Ovary (tissue), 9 donors: ENCODE results near the gene FITM1. TPM values are rescaled to one million over a fixed set of nuclear protein-coding genes. Genes with fewer than 3 reads are reported as not detected.
A peak's percentile ranks its signal among the peaks of the same experiment; 100 is the strongest.

Source experiments
- DNase-seq, 5 donors: peaks; one replicate each; pipeline ENCODE4 v3.0.0-alpha.2; 2019 to 2020
- H3K27ac ChIP-seq, 2 donors: fragments of 200-600 bp; one replicate each; pipeline versions ENCODE4 v1.5.1 to v1.8.0; 2019 to 2022
- H3K27me3 ChIP-seq: fragments of 200-600 bp; one replicate; pipeline ENCODE4 v1.8.0; 2022
- H3K36me3 ChIP-seq: fragments of 200-600 bp; sonication (generic); one replicate; pipeline ENCODE4 v1.5.1; 2019
- H3K4me1 ChIP-seq: one replicate; pipeline ENCODE4 v1.8.1; 2013; ENCODE audit warnings: mild to moderate bottlenecking, moderate library complexity; ENCODE audit not compliant: insufficient read depth
- H3K4me3 ChIP-seq: fragments of 200-600 bp; sonication (generic); one replicate; pipeline ENCODE4 v1.5.1; 2017
- H3K9me3 ChIP-seq, 2 donors: fragments of 200-600 bp in 1 of 2; sonication (generic) in 1 of 2; one replicate each; pipeline versions ENCODE4 v1.5.1 to v1.8.1; 2013 to 2019; ENCODE audit warnings: mild to moderate bottlenecking in 1 of 2, moderate library complexity in 1 of 2
- CTCF ChIP-seq, 3 donors: fragments of 450-650 bp in 2 of 3; fragments of 200-600 bp in 1 of 3; IDR thresholded peaks; one replicate each; pipeline versions ENCODE4 v1.5.1 to v1.8.0; 2016 to 2022; ENCODE audit warnings: antibody characterized with exemption in 3 of 3, mild to moderate bottlenecking in 1 of 3
- EP300 ChIP-seq: sonication (generic); formaldehyde crosslinking; IDR thresholded peaks from one replicate; pipeline ENCODE4 v1.6.1; 2017; ENCODE audit warnings: antibody characterized with exemption
- POLR2A ChIP-seq: fragments of 450-650 bp; IDR thresholded peaks from one replicate; pipeline ENCODE4 v1.6.1; 2017; ENCODE audit warnings: antibody characterized with exemption, mild to moderate bottlenecking, moderate library complexity
- WGBS, 3 donors: extraction: QIAGEN DNeasy Blood & Tissue Kit in 1 of 3; methylation state at CpG; one replicate each; pipeline versions ENCODE4 v1.1.5 to v1.1.7; 2013 to 2017; 5-methylcytosine and 5-hydroxymethylcytosine counted together
- intact Hi-C, 4 donors: fragments of 100-400 bp; cut with DNase I; formaldehyde crosslinking; loops; one replicate each; pipeline versions ENCODE4 v1.11.0 to v1.15.1; 2022 to 2023
- polyA plus RNA-seq, 2 donors: library from polyadenylated mRNA; stranded (reverse); fragments of 200-250 nt in 1 of 2; fragments of 350-450 nt in 1 of 2; fragmentation: Illumina TruSeq in 1 of 2; extraction: RNeasy Lipid Tissue Mini Kit (QIAGEN cat#74804) in 1 of 2; gene quantifications; one replicate each; pipeline ENCODE4 v1.2.3, GENCODE V29; 2013 to 2014
- total RNA-seq, 7 donors: library from RNA; depleted of rRNA in 2 of 7; stranded (reverse); fragments of >200 nt in 2 of 7; fragmentation: NEBNext Ultra II Directional in 3 of 7; extraction: Animal tissue kit (Norgen Biotek cat#: 25700) in 3 of 7; gene quantifications; one replicate each; pipeline versions ENCODE4 v1.1.0 to v1.2.4, GENCODE V29; 2016 to 2023
- donor health status: DM: no; HTN: no; CAD: no; lungs with moderate emphysema.
- donor health status: DM: no; HTN: no; CAD: no.
- donor health status: Bipolar disorder and iron deficiency.
- donor health status: DM: yes; HTN: yes; CAD: no.
- donor health status: DM: no; HTN: no; CAD: no.
- donor health status: DM: yes; HTN: yes; CAD: no.

FITM1 gene
- total and polyA plus RNA-seq, 9 donors = 0.57 to 1.2 (median 0.78) TPM; not detected in 3

GRCh38 chr14:24160850-24161804 lies 30.7 kb downstream of the FITM1 start, which contains the start of gene IRF9:
TSS of gene IRF9 (plus strand) at chr14:24161265. CDS start at chr14:24162145, 880 bp downstream.
- no peaks in the 10 kb centered on the region for H3K27me3 ChIP-seq
- H3K4me1 ChIP-seq = peaks cover 8% of the 10 kb centered on the region
- H3K36me3 ChIP-seq = no peaks in the 10 kb centered on the region
- peak; percentile 73 for TF ChIP-seq EP300
- peak; percentile 51 for TF ChIP-seq POLR2A
- TF ChIP-seq CTCF (IDR thresholded peaks at IDR 0.05) = peak; percentile 96 to 99 (median 97)
- intact Hi-C loops = loop anchor here in 1 of 4 donors (5.0 kb wide), 1 partner anchor 104 kb away; no protein-coding TSS in a partner anchor
- peak within 1 kb of the TSS; percentile 71 to 84 for H3K27ac ChIP-seq
- 0 to 2% (median 0%) methylated on average over 12 of the region's 12 CpGs for WGBS, 3 donors
- DNase-seq = peak; percentile 93 to 96 (median 96)
- no peaks in the 10 kb centered on the region for H3K9me3 ChIP-seq
- H3K4me3 ChIP-seq = peak within 1 kb of the TSS; percentile 84

DNA sequence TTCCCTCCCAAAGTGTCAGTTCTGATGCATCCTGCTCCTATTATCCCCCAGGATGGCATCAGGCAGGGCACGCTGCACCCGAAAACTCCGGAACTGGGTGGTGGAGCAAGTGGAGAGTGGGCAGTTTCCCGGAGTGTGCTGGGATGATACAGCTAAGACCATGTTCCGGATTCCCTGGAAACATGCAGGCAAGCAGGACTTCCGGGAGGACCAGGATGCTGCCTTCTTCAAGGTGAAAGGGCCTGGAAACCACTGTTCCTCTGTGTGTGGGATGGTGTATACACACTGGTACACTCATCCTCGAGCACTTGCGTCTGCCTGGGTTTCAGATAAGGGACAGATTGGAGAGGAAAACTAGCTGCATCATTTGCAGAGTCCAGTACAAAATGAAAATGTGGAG lies 31.6 kb downstream of the FITM1 start:
- intact Hi-C loops = loop anchor here in 1 of 4 donors (5.0 kb wide), 1 partner anchor 105 kb away; no protein-coding TSS in a partner anchor
- H3K27me3 ChIP-seq = no peaks in the 10 kb centered on the region
- DNase-seq = peak in 1 of 5 donors; percentile 42
- H3K36me3 ChIP-seq = no peaks in the 10 kb centered on the region
- H3K4me1 ChIP-seq = peaks cover 8% of the 10 kb centered on the region
- TF ChIP-seq EP300 = no peak
- no peak for TF ChIP-seq POLR2A
- no peak for TF ChIP-seq CTCF (IDR thresholded peaks at IDR 0.05)
- H3K9me3 ChIP-seq = no peaks in the 10 kb centered on the region
- 2 to 9% (median 3%) methylated on average over 8 of the region's 8 CpGs for WGBS, 3 donors
- H3K4me3 ChIP-seq = peak overlapping the region; percentile 84
- H3K27ac ChIP-seq = peak overlapping the region; percentile 71 to 84

GRCh38 chr14:24164518-24164991 lies 34.1 kb downstream of the FITM1 start:
- no peaks in the 10 kb centered on the region for H3K9me3 ChIP-seq
- no peak for DNase-seq
- intact Hi-C loops = loop anchor here in 1 of 4 donors (5.0 kb wide), 1 partner anchor 107 kb away; no protein-coding TSS in a partner anchor
- no peaks in the 10 kb centered on the region for H3K27me3 ChIP-seq
- no peak overlapping the region for H3K4me3 ChIP-seq
- TF ChIP-seq EP300 = no peak
- no peak for TF ChIP-seq POLR2A
- no peak for TF ChIP-seq CTCF (IDR thresholded peaks at IDR 0.05)
- no peak overlapping the region for H3K27ac ChIP-seq
- WGBS, 3 donors = 83 to 86% (median 85%) methylated on average over 12 to 14 of the region's 14 CpGs
- H3K4me1 ChIP-seq = peaks cover 8% of the 10 kb centered on the region
- no peaks in the 10 kb centered on the region for H3K36me3 ChIP-seq

DNA sequence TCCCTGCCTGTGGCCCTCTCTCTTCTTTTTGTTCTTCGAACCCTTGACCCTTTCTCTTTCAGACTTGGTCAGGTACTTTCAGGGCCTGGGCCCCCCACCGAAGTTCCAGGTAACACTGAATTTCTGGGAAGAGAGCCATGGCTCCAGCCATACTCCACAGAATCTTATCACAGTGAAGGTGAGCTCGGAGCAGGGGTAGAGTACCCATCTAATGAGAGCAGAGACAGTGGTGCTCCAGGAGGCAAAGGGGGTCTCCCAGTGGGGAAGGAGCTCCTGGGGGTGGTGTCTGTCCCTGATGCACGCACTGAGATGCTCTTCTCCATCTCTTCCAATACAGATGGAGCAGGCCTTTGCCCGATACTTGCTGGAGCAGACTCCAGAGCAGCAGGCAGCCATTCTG lies 35.3 kb downstream of the FITM1 start:
- 86 to 90% (median 88%) methylated on average over 5 of the region's 5 CpGs for WGBS, 3 donors
- no peaks in the 10 kb centered on the region for H3K27me3 ChIP-seq
- H3K4me3 ChIP-seq = no peak overlapping the region
- H3K9me3 ChIP-seq = no peaks in the 10 kb centered on the region
- TF ChIP-seq CTCF (IDR thresholded peaks at IDR 0.05) (no peak), POLR2A (no peak), EP300 (no peak)
- intact Hi-C loops = no loop called here
- no peak for DNase-seq
- peaks cover 8% of the 10 kb centered on the region for H3K4me1 ChIP-seq
- no peak overlapping the region for H3K27ac ChIP-seq
- no peaks in the 10 kb centered on the region for H3K36me3 ChIP-seq
